GM23338 (cell line): ENCODE data around the gene ANKRD44. TPM values are rescaled to one million over a fixed set of nuclear protein-coding genes. Genes with fewer than 3 reads are reported as not detected.

Experiments
- ATAC-seq: fragments of 200-7000 bp; cut with Tn5 transposase; 3 replicates; pipeline ENCODE4 v1.9.1; 2020
- DNase-seq: peaks from one replicate; pipeline ENCODE4 v3.0.0-alpha.2; 2015; ENCODE audit warnings: low spot score
- H2AFZ ChIP-seq: fragments of 200-600 bp; sonication (generic); 2 replicates; pipeline ENCODE4 v1.8.0; 2016; ENCODE audit warnings: antibody characterized with exemption, mild to moderate bottlenecking, moderate library complexity
- H3F3A ChIP-seq: fragments of 200-600 bp; sonication (generic); replicated peaks from 2 replicates; pipeline ENCODE4 v1.8.0; 2017; ENCODE audit warnings: antibody characterized with exemption, mixed run types, low read depth
- H3K27ac ChIP-seq: fragments of 200-600 bp; sonication (generic); 2 replicates; pipeline ENCODE4 v1.6.1; 2016; ENCODE audit warnings: low read depth
- H3K27me3 ChIP-seq: fragments of 200-600 bp; sonication (generic); 2 replicates; pipeline ENCODE4 v1.8.0; 2016; ENCODE audit warnings: mild to moderate bottlenecking, mixed run types, moderate library complexity; ENCODE audit not compliant: insufficient read depth
- H3K36me3 ChIP-seq: fragments of 200-600 bp; sonication (generic); 2 replicates; pipeline ENCODE4 v1.8.0; 2016; ENCODE audit warnings: mild to moderate bottlenecking; ENCODE audit not compliant: insufficient read depth
- H3K4me1 ChIP-seq: fragments of 200-600 bp; sonication (generic); 2 replicates; pipeline ENCODE4 v1.8.0; 2016; ENCODE audit warnings: mild to moderate bottlenecking, moderate library complexity; ENCODE audit not compliant: insufficient read depth
- H3K4me2 ChIP-seq: fragments of 200-600 bp; sonication (generic); 2 replicates; pipeline ENCODE4 v1.7.1; 2017; ENCODE audit warnings: mixed run types
- H3K4me3 ChIP-seq: fragments of 200-600 bp; sonication (generic); 2 replicates; pipeline ENCODE4 v1.6.1; 2016; ENCODE audit warnings: mixed run types
- H3K79me2 ChIP-seq: fragments of 200-600 bp; sonication (generic); replicated peaks from 2 replicates; pipeline ENCODE4 v1.8.0; 2017; ENCODE audit warnings: mild to moderate bottlenecking; ENCODE audit not compliant: insufficient read depth
- H3K9me2 ChIP-seq: fragments of 200-600 bp; sonication (generic); 2 replicates; pipeline ENCODE4 v1.8.0; 2017; ENCODE audit not compliant: insufficient read depth
- H4K20me1 ChIP-seq: fragments of 200-600 bp; sonication (generic); replicated peaks from 2 replicates; pipeline ENCODE4 v1.8.0; 2017; ENCODE audit warnings: mild to moderate bottlenecking; ENCODE audit not compliant: insufficient read depth
- H3K27ac Mint-ChIP-seq: 2 replicates; pipeline ENCODE4 v1.8.0; 2020; ENCODE audit warnings: inconsistent platforms, mild to moderate bottlenecking, moderate library complexity, mixed read lengths
- H3K27me3 Mint-ChIP-seq: 3 replicates; pipeline ENCODE4 v1.8.0; 2022; ENCODE audit warnings: low read depth, mild to moderate bottlenecking, moderate library complexity, mixed read lengths, inconsistent platforms; ENCODE audit not compliant: insufficient read depth, poor library complexity
- H3K36me3 Mint-ChIP-seq: 3 replicates; pipeline ENCODE4 v1.8.0; 2021; ENCODE audit warnings: low read depth, mild to moderate bottlenecking, inconsistent platforms, moderate library complexity, mixed read lengths
- H3K4me1 Mint-ChIP-seq: 3 replicates; pipeline ENCODE4 v1.8.0; 2020; ENCODE audit warnings: mild to moderate bottlenecking, inconsistent platforms, mixed read lengths
- H3K4me3 Mint-ChIP-seq: 3 replicates; pipeline ENCODE4 v1.8.0; 2021; ENCODE audit warnings: moderate library complexity, mild to moderate bottlenecking, inconsistent platforms, mixed read lengths
- H3K9me3 Mint-ChIP-seq: 3 replicates; pipeline ENCODE4 v1.8.0; 2020; ENCODE audit warnings: moderate library complexity, mild to moderate bottlenecking, inconsistent platforms, mixed read lengths
- CREB1 ChIP-seq: fragments of 250-450 bp; sonication (Bioruptor Pico); IDR thresholded peaks from 2 replicates; pipeline ENCODE4 v1.5.0; 2020; ENCODE audit warnings: low read depth, mild to moderate bottlenecking, moderate library complexity
- CTCF ChIP-seq, 2 experiments: fragments of 200-600 bp in 1 of 2; sonication (generic) in 1 of 2; conservative IDR thresholded peaks; 2 replicates each; pipeline versions ENCODE4 v1.5.1 to v1.6.1; 2016 to 2017; ENCODE audit warnings: antibody characterized with exemption in 2 of 2, low read depth in 2 of 2, mild to moderate bottlenecking in 2 of 2, moderate library complexity in 1 of 2
- NANOG ChIP-seq: IDR thresholded peaks from 2 replicates; pipeline ENCODE4 v1.6.1; 2016; ENCODE audit warnings: antibody characterized with exemption, borderline replicate concordance
- POLR2AphosphoS5 ChIP-seq: IDR thresholded peaks from 2 replicates; pipeline ENCODE4 v1.6.1; 2016; ENCODE audit warnings: antibody characterized with exemption, low read depth
- REST ChIP-seq: IDR thresholded peaks from one replicate; pipeline ENCODE4 v1.6.1; 2018; ENCODE audit warnings: antibody characterized with exemption; ENCODE audit not compliant: unreplicated experiment
- STAT1 ChIP-seq: IDR thresholded peaks from one replicate; pipeline ENCODE4 v1.6.1; 2016; ENCODE audit warnings: antibody characterized with exemption; ENCODE audit not compliant: unreplicated experiment
- ZNF114 ChIP-seq: fragments of 250-450 bp; sonication (Bioruptor Pico); IDR thresholded peaks from 2 replicates; pipeline ENCODE4 v1.5.0; 2020; ENCODE audit warnings: mild to moderate bottlenecking, moderate library complexity
- ZNF462 ChIP-seq: fragments of 250-450 bp; sonication (Bioruptor Pico); IDR thresholded peaks from 2 replicates; pipeline ENCODE4 v1.5.0; 2020; ENCODE audit warnings: mild to moderate bottlenecking, moderate library complexity
- polyA plus RNA-seq: library from polyadenylated mRNA; unstranded; fragments of >200 nt; fragmentation: Nextera tagmentation; extraction: Ambion mirVana; gene quantifications from 2 replicates; pipeline ENCODE4 v1.2.1, GENCODE V29; 2016
- total RNA-seq: library from RNA; depleted of rRNA; stranded (reverse); fragments of >200 nt; shearing (Covaris generic); gene quantifications from 2 replicates; pipeline ENCODE4 v1.2.3, GENCODE V29; 2014

ANKRD44 gene
- total and polyA plus RNA-seq, 2 experiments from 2014 or later: 0.44 to 0.56 TPM

- Mint-ChIP-seq H3K4me3 (peak overlapping the region; percentile 55), H3K9me3 (no peaks in the 10 kb centered on the region), H3K4me1 (peaks cover 9% of the 10 kb centered on the region), H3K27ac (no peak overlapping the region), H3K27me3 (peaks cover 9% of the 10 kb centered on the region), H3K36me3 (no peaks in the 10 kb centered on the region)
- Histone ChIP-seq H2AFZ (peak overlapping the region; percentile 98), H3K36me3 (no peaks in the 10 kb centered on the region), H3K27me3 (no peaks in the 10 kb centered on the region), H3K79me2 (no peaks in the 10 kb centered on the region), H3F3A (no peaks in the 10 kb centered on the region), H3K4me3 (peak overlapping the region; percentile 53), H4K20me1 (no peaks in the 10 kb centered on the region), H3K9me2 (peaks cover 8% of the 10 kb centered on the region), H3K4me2 (peak overlapping the region; percentile 53), H3K4me1 (peaks cover 11% of the 10 kb centered on the region), H3K27ac (no peak overlapping the region)
- peak; percentile 84 for DNase-seq
- TF ChIP-seq CREB1 (CRISPR knock-in tag) (0 out of 2 replicates have a peak, but pooled peaks have one; percentile 37), REST (no peak), ZNF114 (CRISPR knock-in tag) (0 out of 2 replicates have a peak, but pooled peaks have one; percentile 17), POLR2AphosphoS5 (peak; percentile 33; the same call in 1 of the 2 replicates)
- peak; percentile 84 for ATAC-seq
These were observed 146.3 kb downstream of the ANKRD44 start for GRCh38 chr2:197164141-197164754.

GRCh38 chr2:197163712-197164140, 146.9 kb downstream of the ANKRD44 start:
- Mint-ChIP-seq H3K36me3 (no peaks in the 10 kb centered on the region), H3K4me1 (peaks cover 9% of the 10 kb centered on the region), H3K9me3 (no peaks in the 10 kb centered on the region), H3K27ac (no peak overlapping the region), H3K27me3 (peaks cover 9% of the 10 kb centered on the region), H3K4me3 (no peak overlapping the region)
- Histone ChIP-seq H3K4me2 (peak overlapping the region; percentile 53), H4K20me1 (no peaks in the 10 kb centered on the region), H3K4me3 (peak overlapping the region; percentile 53), H3K4me1 (peaks cover 11% of the 10 kb centered on the region), H3K27ac (no peak overlapping the region), H2AFZ (peak overlapping the region; percentile 98), H3K79me2 (no peaks in the 10 kb centered on the region), H3F3A (no peaks in the 10 kb centered on the region), H3K27me3 (no peaks in the 10 kb centered on the region), H3K9me2 (peaks cover 8% of the 10 kb centered on the region), H3K36me3 (no peaks in the 10 kb centered on the region)
- DNase-seq (no peak), ATAC-seq (no peak)
- no peak for TF ChIP-seq CTCF (conservative IDR thresholded peaks at IDR 0.05; ENCODE audit: low read depth in 2 of 2)
- TF ChIP-seq NANOG: no peak
- TF ChIP-seq ZNF462: no peak
- no peak for TF ChIP-seq STAT1
